H9 (cell line): Measurements from ENCODE around the gene SWSAP1. TPM values are rescaled to one million over a fixed set of nuclear protein-coding genes. Genes with fewer than 3 reads are reported as not detected.

ENCODE experiments used
- DNase-seq: peaks from one replicate; pipeline ENCODE4 v3.0.0-alpha.2; 2017
- H2AFZ ChIP-seq: one replicate; pipeline ENCODE4 v1.6.1; 2013; ENCODE audit warnings: mild to moderate bottlenecking, low read length, control low read depth, moderate library complexity
- H2AK5ac ChIP-seq: 2 replicates; pipeline ENCODE4 v1.6.1; 2013; ENCODE audit warnings: low read length, control low read depth, mixed read lengths; ENCODE audit not compliant: insufficient read length
- H2BK120ac ChIP-seq: one replicate; pipeline ENCODE4 v1.6.1; 2013; ENCODE audit warnings: low read depth, mild to moderate bottlenecking, low read length, control low read depth, inconsistent platforms; ENCODE audit not compliant: poor library complexity, severe bottlenecking
- H2BK12ac ChIP-seq: 2 replicates; pipeline ENCODE4 v1.6.1; 2013; ENCODE audit warnings: low read length, control low read depth, mixed read lengths, low read depth; ENCODE audit not compliant: insufficient read length
- H2BK15ac ChIP-seq: 2 replicates; pipeline ENCODE4 v1.6.1; 2013; ENCODE audit warnings: low read depth, low read length, control low read depth
- H2BK20ac ChIP-seq: one replicate; pipeline ENCODE4 v1.6.1; 2013; ENCODE audit warnings: low read depth, mild to moderate bottlenecking, low read length, control low read depth, inconsistent platforms; ENCODE audit not compliant: poor library complexity, severe bottlenecking
- H2BK5ac ChIP-seq: 2 replicates; pipeline ENCODE4 v1.6.1; 2013; ENCODE audit warnings: low read length, control low read depth, mixed read lengths; ENCODE audit not compliant: insufficient read length
- H3K14ac ChIP-seq: 2 replicates; pipeline ENCODE4 v1.6.1; 2013; ENCODE audit warnings: low read length, control low read depth; ENCODE audit not compliant: insufficient read depth
- H3K18ac ChIP-seq: 2 replicates; pipeline ENCODE4 v1.6.1; 2013; ENCODE audit warnings: low read depth, mild to moderate bottlenecking, mixed read lengths, low read length, control low read depth; ENCODE audit not compliant: insufficient read length
- H3K23ac ChIP-seq: 2 replicates; pipeline ENCODE4 v1.6.1; 2013; ENCODE audit warnings: low read length, control low read depth, mixed read lengths, low read depth; ENCODE audit not compliant: insufficient read length
- H3K23me2 ChIP-seq: 2 replicates; pipeline ENCODE4 v1.6.1; 2013; ENCODE audit warnings: low read depth, mild to moderate bottlenecking, mixed read lengths, low read length, control low read depth; ENCODE audit not compliant: insufficient read length, poor library complexity, severe bottlenecking
- H3K27ac ChIP-seq: 2 replicates; pipeline ENCODE4 v1.5.1; 2013; ENCODE audit warnings: low read length, control low read depth, mixed read lengths, low read depth; ENCODE audit not compliant: insufficient read length
- H3K27me3 ChIP-seq: 2 replicates; pipeline ENCODE4 v1.6.1; 2013; ENCODE audit warnings: low read length, control low read depth, inconsistent platforms; ENCODE audit not compliant: insufficient read depth
- H3K4ac ChIP-seq: 2 replicates; pipeline ENCODE4 v1.6.1; 2013; ENCODE audit warnings: low read depth, mild to moderate bottlenecking, control low read depth, inconsistent platforms, low read length, moderate library complexity
- H3K4me1 ChIP-seq: 2 replicates; pipeline ENCODE4 v1.6.1; 2013; ENCODE audit warnings: low read length, control low read depth, inconsistent platforms; ENCODE audit not compliant: insufficient read depth
- H3K4me2 ChIP-seq: 2 replicates; pipeline ENCODE4 v1.6.1; 2013; ENCODE audit warnings: low read length, control low read depth, mixed read lengths; ENCODE audit not compliant: insufficient read length, insufficient read depth
- H3K56ac ChIP-seq: 2 replicates; pipeline ENCODE4 v1.6.1; 2013; ENCODE audit warnings: low read depth, mild to moderate bottlenecking, mixed read lengths, low read length, control low read depth; ENCODE audit not compliant: insufficient read length
- H3K79me1 ChIP-seq: 2 replicates; pipeline ENCODE4 v1.6.1; 2013; ENCODE audit warnings: low read depth, mild to moderate bottlenecking, moderate library complexity, low read length, control low read depth, inconsistent platforms; ENCODE audit not compliant: insufficient read depth, poor library complexity, severe bottlenecking
- H3K79me2 ChIP-seq: 2 replicates; pipeline ENCODE4 v1.6.1; 2013; ENCODE audit warnings: low read length, control low read depth, inconsistent platforms; ENCODE audit not compliant: insufficient read depth
- H3K9ac ChIP-seq: 2 replicates; pipeline ENCODE4 v1.6.1; 2013; ENCODE audit warnings: low read length, control low read depth, mixed read lengths; ENCODE audit not compliant: insufficient read length; ENCODE audit errors: extremely low read depth
- H3K9me3 ChIP-seq: one replicate; pipeline ENCODE4 v1.6.1; 2013; ENCODE audit warnings: low read depth, low read length, inconsistent platforms; ENCODE audit not compliant: control insufficient read depth
- H3T11ph ChIP-seq: one replicate; pipeline ENCODE4 v1.6.1; 2013; ENCODE audit warnings: mild to moderate bottlenecking, low read length, control low read depth, inconsistent platforms
- H4K20me1 ChIP-seq: one replicate; pipeline ENCODE4 v1.6.1; 2013; ENCODE audit not compliant: control insufficient read depth, insufficient read length, insufficient read depth
- H4K5ac ChIP-seq: 2 replicates; pipeline ENCODE4 v1.6.1; 2013; ENCODE audit warnings: low read depth, mild to moderate bottlenecking, mixed read lengths, low read length, control low read depth; ENCODE audit not compliant: insufficient read length
- H4K8ac ChIP-seq: replicated peaks from 2 replicates; pipeline ENCODE4 v1.6.1; 2013; ENCODE audit warnings: low read length, control low read depth, mixed read lengths, low read depth; ENCODE audit not compliant: insufficient read length
- H4K91ac ChIP-seq: 2 replicates; pipeline ENCODE4 v1.6.1; 2013; ENCODE audit warnings: low read depth, mild to moderate bottlenecking, moderate library complexity, mixed read lengths, low read length, control low read depth; ENCODE audit not compliant: insufficient read length
- H3K27ac Mint-ChIP-seq, 3 experiments: 2 replicates in 2 of 3; 3 replicates in 1 of 3; pipeline ENCODE4 v1.8.0; 2020 to 2021; ENCODE audit warnings: mixed read lengths in 3 of 3, mild to moderate bottlenecking in 1 of 3, moderate library complexity in 1 of 3
- H3K27me3 Mint-ChIP-seq: 2 replicates; pipeline ENCODE4 v1.8.0; 2021; ENCODE audit warnings: low read depth, mild to moderate bottlenecking, moderate library complexity, mixed read lengths
- H3K36me3 Mint-ChIP-seq, 3 experiments: 2 replicates in 2 of 3; 3 replicates in 1 of 3; pipeline ENCODE4 v1.8.0; 2020 to 2021; ENCODE audit warnings: low read depth in 3 of 3, mixed read lengths in 3 of 3; ENCODE audit not compliant: insufficient read depth in 1 of 3
- H3K4me1 Mint-ChIP-seq, 2 experiments: 2 replicates each; pipeline ENCODE4 v1.8.0; 2020; ENCODE audit warnings: mixed read lengths in 2 of 2
- H3K4me3 Mint-ChIP-seq, 2 experiments: 2 replicates in 1 of 2; 3 replicates in 1 of 2; pipeline ENCODE4 v1.8.0; 2020 to 2021; ENCODE audit warnings: mild to moderate bottlenecking in 2 of 2, mixed read lengths in 2 of 2, moderate library complexity in 1 of 2
- H3K9me3 Mint-ChIP-seq, 2 experiments: 2 replicates in 1 of 2; 3 replicates in 1 of 2; pipeline ENCODE4 v1.8.0; 2020; ENCODE audit warnings: mild to moderate bottlenecking in 2 of 2, mixed read lengths in 2 of 2, moderate library complexity in 1 of 2
- CTCF ChIP-seq: fragments of 200-600 bp; sonication (generic); conservative IDR thresholded peaks from 3 replicates; pipeline ENCODE4 v1.8.0; 2021; ENCODE audit warnings: antibody characterized with exemption, mild to moderate bottlenecking
- total RNA-seq: library from RNA; stranded (reverse); gene quantifications from 2 replicates; pipeline ENCODE4 v1.2.1, GENCODE V29; 2021

Gene SWSAP1
- total RNA-seq, 1 experiment from 2014 or later = 3.8 TPM

GRCh38 chr19:11377237-11377636, 2.8 kb downstream of the SWSAP1 start:
- H2BK20ac ChIP-seq = no peak overlapping the region
- no peak overlapping the region for H3K27ac ChIP-seq
- TF ChIP-seq CTCF = no peak
- no peaks in the 10 kb centered on the region for H3K79me1 ChIP-seq
- Mint-ChIP-seq H3K4me3 (no peak overlapping the region; a peak in 1 of 5 replicates), H3K27me3 (no peaks in the 10 kb centered on the region; the same call in 1 of the 2 replicates), H3K9me3 (no peaks in the 10 kb centered on the region), H3K27ac (peak overlapping the region in 1 of 3 experiments; percentile 79; a peak in 2 of 7 replicates), H3K36me3 (peaks cover 4 to 19% (median 18%) of the 10 kb centered on the region in 3 experiments; a peak in 6 of 7 replicates), H3K4me1 (peaks cover 15 to 33% of the 10 kb centered on the region in 2 experiments)
- no peaks in the 10 kb centered on the region for H3K9me3 ChIP-seq
- peaks cover 8% of the 10 kb centered on the region for H3K23me2 ChIP-seq
- H2BK15ac ChIP-seq = no peak overlapping the region
- H3K4ac ChIP-seq = no peak overlapping the region
- no peak overlapping the region for H2BK12ac ChIP-seq
- H3K18ac ChIP-seq = no peak overlapping the region
- no peak overlapping the region for H4K5ac ChIP-seq
- peaks cover 4% of the 10 kb centered on the region for H4K20me1 ChIP-seq
- no peak overlapping the region for H3K56ac ChIP-seq
- no peaks in the 10 kb centered on the region for H3K27me3 ChIP-seq
- no peak overlapping the region for H3K23ac ChIP-seq
- H2BK120ac ChIP-seq = no peak overlapping the region
- H2BK5ac ChIP-seq = no peak overlapping the region
- no peaks in the 10 kb centered on the region for H3K4me1 ChIP-seq
- no peak overlapping the region for H2AFZ ChIP-seq
- DNase-seq = no peak
- H2AK5ac ChIP-seq = no peak overlapping the region
- no peak overlapping the region for H4K91ac ChIP-seq
- H3K14ac ChIP-seq = no peak overlapping the region
- no peak overlapping the region for H3T11ph ChIP-seq
- no peak overlapping the region for H4K8ac ChIP-seq
- H3K4me2 ChIP-seq = no peak overlapping the region
- H3K9ac ChIP-seq = no peak overlapping the region
- H3K79me2 ChIP-seq = no peaks in the 10 kb centered on the region
